ENCODE measurements around the gene EXOC3L4. TPM values are rescaled to one million over a fixed set of nuclear protein-coding genes. Genes with fewer than 3 reads are reported as not detected.
A peak's percentile ranks its signal among the peaks of the same experiment; 100 is the strongest.

Gene EXOC3L4
- polyA plus RNA-seq, 1 donor (not counting 4 experiments of a cell fraction or from before 2014, with no cell fraction given): not detected

GRCh38 chr14:103073876-103074728 is 20.4 kb upstream of the EXOC3L4 start:
- H3K27ac ChIP-seq (ENCODE audit: control insufficient read depth, insufficient read depth, low read length): no peak overlapping the region
- FAIRE-seq (no peak), DNase-seq (ENCODE audit: low read depth, low spot score) (no peak)
- no peaks in the 10 kb centered on the region for H3K36me3 ChIP-seq (ENCODE audit: control insufficient read depth in 2 of 2, extremely low read depth in 1 of 2, insufficient read depth in 2 of 2, low read length in 2 of 2)
- H3K4me2 ChIP-seq (ENCODE audit: control insufficient read depth, extremely low read depth, insufficient read depth, low read depth, low read length): no peak overlapping the region
- H4K20me1 ChIP-seq (ENCODE audit: control insufficient read depth, extremely low read depth, insufficient read depth, low read length): no peaks in the 10 kb centered on the region
- no peak overlapping the region for H2AFZ ChIP-seq (ENCODE audit: control insufficient read depth, low read length)
- H3K79me2 ChIP-seq (ENCODE audit: control insufficient read depth, insufficient read depth, low read length): no peaks in the 10 kb centered on the region
- no peaks in the 10 kb centered on the region for H3K9me1 ChIP-seq (ENCODE audit: control insufficient read depth, extremely low read depth, insufficient read depth, low read length)
- H3K9ac ChIP-seq (ENCODE audit: control insufficient read depth, extremely low read depth, insufficient read depth, low read length): no peak overlapping the region
- H3K9me3 ChIP-seq (ENCODE audit: control insufficient read depth, low read depth, low read length): no peaks in the 10 kb centered on the region
- H3K4me3 ChIP-seq (ENCODE audit: control insufficient read depth in 2 of 3, extremely low read depth in 1 of 3, insufficient read depth in 2 of 3, low read depth in 1 of 3, low read length in 3 of 3): no peak overlapping the region
- peaks cover 3% of the 10 kb centered on the region for H3K27me3 ChIP-seq (ENCODE audit: control insufficient read depth, extremely low read depth, insufficient read depth, low read length)
- TF ChIP-seq EZH2 (IDR thresholded peaks at IDR 0.05; ENCODE audit: low read length): no peak
- TF ChIP-seq CTCF (optimal IDR thresholded peaks at IDR 0.05 in 1 of 3, IDR thresholded peaks at IDR 0.05 in 1 of 3, conservative IDR thresholded peaks at IDR 0.05 in 1 of 3; ENCODE audit: extremely low read depth in 1 of 3, insufficient read depth in 2 of 3, low read length in 3 of 3): no peak
- dilution Hi-C loops (cut with MboI; ENCODE audit: extremely low pct_ligation_motif_present, low sequenced_read_pairs): no loop called here
- peaks cover 5% of the 10 kb centered on the region for H3K4me1 ChIP-seq (ENCODE audit: control insufficient read depth, extremely low read depth, insufficient read depth, low read length)

GRCh38 chr14:103074729-103075367 is 19.7 kb upstream of the EXOC3L4 start:
- no peaks in the 10 kb centered on the region for H4K20me1 ChIP-seq (ENCODE audit: control insufficient read depth, extremely low read depth, insufficient read depth, low read length)
- DNase-seq (ENCODE audit: low read depth, low spot score): no peak
- dilution Hi-C loops (cut with MboI; ENCODE audit: extremely low pct_ligation_motif_present, low sequenced_read_pairs): no loop called here
- H3K36me3 ChIP-seq (ENCODE audit: control insufficient read depth in 2 of 2, extremely low read depth in 1 of 2, insufficient read depth in 2 of 2, low read length in 2 of 2): no peaks in the 10 kb centered on the region
- no peaks in the 10 kb centered on the region for H3K9me3 ChIP-seq (ENCODE audit: control insufficient read depth, low read depth, low read length)
- H3K79me2 ChIP-seq (ENCODE audit: control insufficient read depth, insufficient read depth, low read length): no peaks in the 10 kb centered on the region
- H3K9ac ChIP-seq (ENCODE audit: control insufficient read depth, extremely low read depth, insufficient read depth, low read length): no peak overlapping the region
- FAIRE-seq: no peak
- peaks cover 10% of the 10 kb centered on the region for H3K27me3 ChIP-seq (ENCODE audit: control insufficient read depth, extremely low read depth, insufficient read depth, low read length)
- H2AFZ ChIP-seq (ENCODE audit: control insufficient read depth, low read length): peak overlapping the region; percentile 37
- H3K4me2 ChIP-seq (ENCODE audit: control insufficient read depth, extremely low read depth, insufficient read depth, low read depth, low read length): peak overlapping the region; percentile 77
- H3K4me1 ChIP-seq (ENCODE audit: control insufficient read depth, extremely low read depth, insufficient read depth, low read length): peaks cover 5% of the 10 kb centered on the region
- no peaks in the 10 kb centered on the region for H3K9me1 ChIP-seq (ENCODE audit: control insufficient read depth, extremely low read depth, insufficient read depth, low read length)
- TF ChIP-seq EZH2 (IDR thresholded peaks at IDR 0.05; ENCODE audit: low read length): no peak
- TF ChIP-seq CTCF (optimal IDR thresholded peaks at IDR 0.05 in 1 of 3, IDR thresholded peaks at IDR 0.05 in 1 of 3, conservative IDR thresholded peaks at IDR 0.05 in 1 of 3; ENCODE audit: extremely low read depth in 1 of 3, insufficient read depth in 2 of 3, low read length in 3 of 3): no peak
- H3K27ac ChIP-seq (ENCODE audit: control insufficient read depth, insufficient read depth, low read length): no peak overlapping the region
- H3K4me3 ChIP-seq (ENCODE audit: control insufficient read depth in 2 of 3, extremely low read depth in 1 of 3, insufficient read depth in 2 of 3, low read depth in 1 of 3, low read length in 3 of 3): peak overlapping the region in 1 of 3 experiments; percentile 32
